ENCODE results near the gene CUL4A. TPM values are rescaled to one million over a fixed set of nuclear protein-coding genes. Genes with fewer than 3 reads are reported as not detected.

The CUL4A gene
- total RNA-seq, 1 donor from 2014 or later: 104 TPM

- Histone ChIP-seq H3K4me3 (ENCODE audit: low read depth, low read length) (no peak overlapping the region), H3K36me3 (ENCODE audit: control insufficient read depth, insufficient read depth, low read length) (peaks cover 19% of the 10 kb centered on the region), H3K27me3 (ENCODE audit: control insufficient read depth, insufficient read depth, low read length) (no peaks in the 10 kb centered on the region)
- no peak for DNase-seq (ENCODE audit: low read depth)
- no peak for FAIRE-seq
- no peak for TF ChIP-seq CTCF (IDR thresholded peaks at IDR 0.05; ENCODE audit: insufficient read depth, low read length, severe bottlenecking)
These were observed 22.1 kb downstream of the CUL4A start for GRCh38 chr13:113231306-113232207.

- H3K27me3 ChIP-seq (ENCODE audit: control insufficient read depth, insufficient read depth, low read length): no peaks in the 10 kb centered on the region
- H3K4me3 ChIP-seq (ENCODE audit: low read depth, low read length): no peak overlapping the region
- H3K36me3 ChIP-seq (ENCODE audit: control insufficient read depth, insufficient read depth, low read length): peaks cover 22% of the 10 kb centered on the region
- no peak for DNase-seq (ENCODE audit: low read depth)
- no peak for TF ChIP-seq CTCF (IDR thresholded peaks at IDR 0.05; ENCODE audit: insufficient read depth, low read length, severe bottlenecking)
- no peak for FAIRE-seq
These were observed 23.0 kb downstream of the CUL4A start for GRCh38 chr13:113232208-113233003.

- H3K4me3 ChIP-seq (ENCODE audit: low read depth, low read length): no peak overlapping the region
- peaks cover 22% of the 10 kb centered on the region for H3K36me3 ChIP-seq (ENCODE audit: control insufficient read depth, insufficient read depth, low read length)
- no peak for DNase-seq (ENCODE audit: low read depth)
- H3K27me3 ChIP-seq (ENCODE audit: control insufficient read depth, insufficient read depth, low read length): no peaks in the 10 kb centered on the region
- no peak for FAIRE-seq
- TF ChIP-seq CTCF (IDR thresholded peaks at IDR 0.05; ENCODE audit: insufficient read depth, low read length, severe bottlenecking): no peak
These were observed 23.7 kb downstream of the CUL4A start for GRCh38 chr13:113233101-113233500.

GRCh38 chr13:113238536-113238935, 29.1 kb downstream of the CUL4A start:
- Histone ChIP-seq H3K27me3 (ENCODE audit: control insufficient read depth, insufficient read depth, low read length) (no peaks in the 10 kb centered on the region), H3K36me3 (ENCODE audit: control insufficient read depth, insufficient read depth, low read length) (peaks cover 22% of the 10 kb centered on the region), H3K4me3 (ENCODE audit: low read depth, low read length) (no peak overlapping the region)
- no peak for TF ChIP-seq CTCF (IDR thresholded peaks at IDR 0.05; ENCODE audit: insufficient read depth, low read length, severe bottlenecking)
- DNase-seq (ENCODE audit: low read depth): no peak
- FAIRE-seq: no peak

GRCh38 chr13:113239357-113239756, 29.9 kb downstream of the CUL4A start:
- DNase-seq (ENCODE audit: low read depth) (no peak), FAIRE-seq (no peak)
- Histone ChIP-seq H3K27me3 (ENCODE audit: control insufficient read depth, insufficient read depth, low read length) (no peaks in the 10 kb centered on the region), H3K36me3 (ENCODE audit: control insufficient read depth, insufficient read depth, low read length) (peaks cover 20% of the 10 kb centered on the region), H3K4me3 (ENCODE audit: low read depth, low read length) (no peak overlapping the region)
- no peak for TF ChIP-seq CTCF (IDR thresholded peaks at IDR 0.05; ENCODE audit: insufficient read depth, low read length, severe bottlenecking)

Measured in bronchial epithelial cell (primary cell).